H1 (cell line): ENCODE results near the gene TFF1. TPM values are rescaled to one million over a fixed set of nuclear protein-coding genes. Genes with fewer than 3 reads are reported as not detected.

Source experiments
- CTCF ChIA-PET: fragments of 300-600 bp; sonication (Branson Sonifier 250); formaldehyde crosslinking; loops from one replicate; lab custom pipeline; 2021; ENCODE audit not compliant: partially characterized antibody; lab: Charles Lee
- POLR2A ChIA-PET: fragments of 300-600 bp; sonication (Branson Sonifier 250); formaldehyde crosslinking; loops from one replicate; lab custom pipeline; 2021; ENCODE audit warnings: inconsistent platforms; ENCODE audit not compliant: partially characterized antibody; lab: Charles Lee
- DNase-seq, 2 experiments: peaks; one replicate each; pipeline versions ENCODE4 v3.0.0 to v3.0.0-alpha.2; 2010 to 2022; ENCODE audit warnings: low spot score in 2 of 2, low read depth in 1 of 2, mixed read lengths in 1 of 2
- FAIRE-seq: peaks from 2 replicates; lab custom pipeline; 2011; peaks lifted over from hg19 to GRCh38; lab: Jason Lieb, UNC
- H2AFZ ChIP-seq: 2 replicates; pipeline ENCODE4 v1.8.1; 2012; ENCODE audit warnings: low read length, inconsistent platforms
- H2AK5ac ChIP-seq: 2 replicates; pipeline ENCODE4 v1.6.1; 2013; ENCODE audit warnings: low read depth, low read length
- H2BK120ac ChIP-seq: replicated peaks from 2 replicates; pipeline ENCODE3; 2013; ENCODE audit warnings: low read depth, low read length, inconsistent platforms
- H2BK12ac ChIP-seq: 2 replicates; pipeline ENCODE4 v1.6.1; 2013; ENCODE audit warnings: low read depth, low read length
- H2BK15ac ChIP-seq: 2 replicates; pipeline ENCODE4 v1.6.1; 2013; ENCODE audit warnings: low read length
- H2BK20ac ChIP-seq: 2 replicates; pipeline ENCODE4 v1.6.1; 2013; ENCODE audit warnings: low read length
- H2BK5ac ChIP-seq: 2 replicates; pipeline ENCODE4 v1.6.1; 2013; ENCODE audit warnings: low read depth, low read length
- H3K14ac ChIP-seq: 2 replicates; pipeline ENCODE4 v1.6.1; 2013; ENCODE audit warnings: inconsistent platforms; ENCODE audit not compliant: insufficient read length
- H3K18ac ChIP-seq: 2 replicates; pipeline ENCODE4 v1.6.1; 2013; ENCODE audit warnings: low read length; ENCODE audit errors: extremely low read depth
- H3K23ac ChIP-seq: 2 replicates; pipeline ENCODE4 v1.6.1; 2013; ENCODE audit warnings: inconsistent platforms; ENCODE audit not compliant: insufficient read length
- H3K23me2 ChIP-seq: 2 replicates; pipeline ENCODE4 v1.6.1; 2013; ENCODE audit warnings: low read depth, low read length
- H3K27ac ChIP-seq: 2 replicates; pipeline ENCODE4 v1.6.1; 2011; ENCODE audit warnings: low read depth, low read length, inconsistent platforms
- H3K27me3 ChIP-seq, 4 experiments: replicated peaks in 1 of 4; 1 replicate in 1 of 4; 2 replicates in 3 of 4; pipeline versions ENCODE4 v1.6.1 to v1.8.1; 2011 to 2013; ENCODE audit warnings: low read length in 3 of 4, mild to moderate bottlenecking in 3 of 4, inconsistent platforms in 2 of 4, mixed read lengths in 2 of 4, moderate library complexity in 1 of 4; ENCODE audit not compliant: control insufficient read depth in 3 of 4, insufficient read depth in 3 of 4; ENCODE audit errors: extremely low read depth in 1 of 4
- H3K36me3 ChIP-seq, 4 experiments: 2 replicates each; pipeline versions ENCODE4 v1.6.1 to v1.8.1; 2011 to 2013; ENCODE audit warnings: mild to moderate bottlenecking in 4 of 4, low read length in 3 of 4, moderate library complexity in 2 of 4, control low read depth in 1 of 4, inconsistent platforms in 1 of 4; ENCODE audit not compliant: insufficient read depth in 4 of 4, control insufficient read depth in 2 of 4
- H3K4ac ChIP-seq: replicated peaks from 2 replicates; pipeline ENCODE3; 2013; ENCODE audit warnings: low read length, low read depth, mixed read lengths, inconsistent platforms; ENCODE audit not compliant: insufficient read length
- H3K4me1 ChIP-seq, 4 experiments: replicated peaks in 1 of 4; 1 replicate in 1 of 4; 2 replicates in 3 of 4; pipeline versions ENCODE4 v1.6.1 to v1.8.1; 2011 to 2013; ENCODE audit warnings: low read length in 3 of 4, inconsistent platforms in 2 of 4, mixed read lengths in 1 of 4; ENCODE audit not compliant: insufficient read depth in 4 of 4, control insufficient read depth in 3 of 4
- H3K4me2 ChIP-seq, 2 experiments: 2 replicates each; pipeline versions ENCODE4 v1.6.1 to v1.8.1; 2011 to 2013; ENCODE audit warnings: low read depth in 2 of 2, low read length in 2 of 2, control low read depth in 1 of 2, inconsistent platforms in 1 of 2, mild to moderate bottlenecking in 1 of 2; ENCODE audit not compliant: insufficient read depth in 1 of 2
- H3K4me3 ChIP-seq, 4 experiments: fragments of 200-600, 300-600 bp in 1 of 4; sonication (generic), shearing (Covaris generic), sonication (Bioruptor Twin) in 1 of 4; 2 replicates each; pipeline versions ENCODE4 v1.5.1 to v1.8.1; 2011 to 2016; ENCODE audit warnings: low read length in 4 of 4, low read depth in 3 of 4, control low read depth in 2 of 4, inconsistent platforms in 2 of 4, mild to moderate bottlenecking in 2 of 4, mixed read lengths in 1 of 4, moderate library complexity in 1 of 4; ENCODE audit not compliant: insufficient read depth in 2 of 4; ENCODE audit errors: extremely low read depth in 1 of 4
- H3K56ac ChIP-seq: replicated peaks from 2 replicates; pipeline ENCODE3; 2013; ENCODE audit warnings: low read depth, mild to moderate bottlenecking, mixed read lengths, low read length, inconsistent platforms; ENCODE audit not compliant: insufficient read length
- H3K79me1 ChIP-seq: 2 replicates; pipeline ENCODE4 v1.6.1; 2013; ENCODE audit warnings: low read depth, low read length, control low read depth
- H3K79me2 ChIP-seq, 2 experiments: 2 replicates each; pipeline versions ENCODE4 v1.6.1 to v1.8.1; 2012 to 2013; ENCODE audit warnings: low read length in 2 of 2, mild to moderate bottlenecking in 2 of 2, inconsistent platforms in 1 of 2; ENCODE audit not compliant: insufficient read depth in 2 of 2, control insufficient read depth in 1 of 2
- H3K9ac ChIP-seq, 4 experiments: replicated peaks in 1 of 4; 1 replicate in 1 of 4; 2 replicates in 3 of 4; pipeline versions ENCODE4 v1.6.1 to v1.8.1; 2011 to 2013; ENCODE audit warnings: low read depth in 3 of 4, low read length in 3 of 4, control low read depth in 2 of 4, mild to moderate bottlenecking in 2 of 4, moderate library complexity in 2 of 4, inconsistent platforms in 1 of 4; ENCODE audit errors: extremely low read depth in 1 of 4
- H3K9me3 ChIP-seq, 2 experiments: 2 replicates each; pipeline versions ENCODE4 v1.6.1 to v1.8.1; 2012 to 2013; ENCODE audit warnings: mild to moderate bottlenecking in 2 of 2, moderate library complexity in 2 of 2, control low read depth in 1 of 2, inconsistent platforms in 1 of 2, low read depth in 1 of 2, low read length in 1 of 2, mixed read lengths in 1 of 2; ENCODE audit not compliant: insufficient read depth in 2 of 2
- H4K20me1 ChIP-seq, 2 experiments: replicated peaks in 1 of 2; 2 replicates each; pipeline versions ENCODE3 to v1.8.1; 2011 to 2013; ENCODE audit warnings: inconsistent platforms in 2 of 2, low read length in 2 of 2, mild to moderate bottlenecking in 1 of 2; ENCODE audit not compliant: insufficient read depth in 2 of 2, control insufficient read depth in 1 of 2
- H4K5ac ChIP-seq: 2 replicates; pipeline ENCODE4 v1.6.1; 2013; ENCODE audit warnings: low read length, low read depth, mixed read lengths, inconsistent platforms; ENCODE audit not compliant: insufficient read length
- H4K8ac ChIP-seq: 2 replicates; pipeline ENCODE4 v1.8.0; 2013; ENCODE audit warnings: mild to moderate bottlenecking, moderate library complexity, low read length, inconsistent platforms; ENCODE audit not compliant: insufficient read depth; ENCODE audit errors: extremely low read depth
- H4K91ac ChIP-seq: replicated peaks from 2 replicates; pipeline ENCODE3; 2013; ENCODE audit warnings: low read length, mixed read lengths, inconsistent platforms; ENCODE audit not compliant: insufficient read length
- ASH2L ChIP-seq: fragments of 200-600, 300-600 bp; sonication (generic); IDR thresholded peaks from one replicate; pipeline ENCODE4 v1.7.1; 2017; ENCODE audit warnings: low read length
- CBX5 ChIP-seq: fragments of 300-800, 300-1000 bp; sonication (generic); IDR thresholded peaks from 2 replicates; pipeline ENCODE4 v1.7.1; 2016; ENCODE audit warnings: antibody characterized with exemption, low read length, low read depth
- CBX8 ChIP-seq: fragments of 300-800, 300-1000 bp; sonication (generic); IDR thresholded peaks from 2 replicates; pipeline ENCODE4 v1.7.1; 2016; ENCODE audit warnings: low read depth, low read length, borderline replicate concordance
- CHD1 ChIP-seq: IDR thresholded peaks from 2 replicates; pipeline ENCODE4 v1.6.1; 2012; ENCODE audit warnings: low read depth, low read length, improper control_type of control experiment
- GABPA ChIP-seq: IDR thresholded peaks from 2 replicates; pipeline ENCODE4 v1.6.1; 2011; ENCODE audit warnings: mild to moderate bottlenecking, low read length, moderate library complexity, borderline replicate concordance; ENCODE audit not compliant: insufficient read depth
- JUN ChIP-seq: IDR thresholded peaks from 2 replicates; pipeline ENCODE4 v1.6.1; 2011; ENCODE audit warnings: low read depth, mild to moderate bottlenecking, improper control_type of control experiment, low read length
- JUND ChIP-seq: IDR thresholded peaks from 2 replicates; pipeline ENCODE4 v1.6.1; 2011; ENCODE audit warnings: mild to moderate bottlenecking, improper control_type of control experiment, low read length
- RAD21 ChIP-seq, 2 experiments: IDR thresholded peaks in 1 of 2; conservative IDR thresholded peaks in 1 of 2; 2 replicates each; pipeline ENCODE4 v1.6.1; 2011; ENCODE audit warnings: low read depth in 2 of 2, low read length in 2 of 2, improper control_type of control experiment in 1 of 2, inconsistent platforms in 1 of 2, mild to moderate bottlenecking in 1 of 2, moderate library complexity in 1 of 2
- SIRT6 ChIP-seq: IDR thresholded peaks from one replicate; pipeline ENCODE4 v1.7.1; 2012; ENCODE audit warnings: low read length, inconsistent platforms
- SP4 ChIP-seq: IDR thresholded peaks from 2 replicates; pipeline ENCODE4 v1.6.1; 2012; ENCODE audit warnings: low read length, inconsistent platforms
- WGBS, 2 experiments: shearing (Covaris generic) in 1 of 2; methylation state at CpG; one replicate each; pipeline versions ENCODE4 v1.1.6 to v1.1.7; 2013 to 2015; ENCODE audit warnings: low lambda C conversion rate in 2 of 2, mixed read lengths in 2 of 2, inconsistent platforms in 1 of 2, low coverage in 1 of 2, missing lambda C conversion rate in 1 of 2; ENCODE audit not compliant: insufficient replicate concordance in 2 of 2, insufficient coverage in 1 of 2, insufficient read length in 1 of 2; ENCODE audit errors: extremely low coverage in 1 of 2, missing lambda C conversion rate in 1 of 2; 5-methylcytosine and 5-hydroxymethylcytosine counted together
- polyA plus RNA-seq, 7 experiments: library from polyadenylated mRNA; depleted of rRNA in 3 of 7; stranded (reverse) in 5 of 7; unstranded in 2 of 7; fragments of >200 nt in 5 of 7; fragments of 200-250 nt in 2 of 7; gene quantifications; 1 replicate in 5 of 7; 2 replicates in 1 of 7; 4 replicates in 1 of 7; pipeline versions ENCODE4 v1.2.1 to v1.2.3, GENCODE V29; 2011 to 2013; ENCODE audit warnings: missing spikeins in 2 of 7, mixed read lengths in 2 of 7
- total RNA-seq: library from RNA; stranded (reverse); fragmentation: NEBNext Ultra II Directional; extraction: Animal tissue kit (Norgen Biotek cat#: 25700); gene quantifications from 2 replicates; pipeline ENCODE4 v1.2.1, GENCODE V29; 2021
- TF ChIP-seq, protein P1 (sequence below), 3 experiments: IDR thresholded peaks; 1 replicate in 2 of 3; 2 replicates in 1 of 3; pipeline versions ENCODE4 v1.5.1 to v1.6.1; 2011; ENCODE audit warnings: low read length in 3 of 3, mild to moderate bottlenecking in 3 of 3, inconsistent platforms in 2 of 3, low read depth in 1 of 3, moderate library complexity in 1 of 3; ENCODE audit not compliant: insufficient read depth in 1 of 3; ENCODE audit errors: control extremely low read depth in 1 of 3

Gene TFF1
- total and polyA plus RNA-seq, 2 of the 8 experiments (the other 6 are each of a cell fraction or from before 2014, with no cell fraction given), result not detected

DNA sequence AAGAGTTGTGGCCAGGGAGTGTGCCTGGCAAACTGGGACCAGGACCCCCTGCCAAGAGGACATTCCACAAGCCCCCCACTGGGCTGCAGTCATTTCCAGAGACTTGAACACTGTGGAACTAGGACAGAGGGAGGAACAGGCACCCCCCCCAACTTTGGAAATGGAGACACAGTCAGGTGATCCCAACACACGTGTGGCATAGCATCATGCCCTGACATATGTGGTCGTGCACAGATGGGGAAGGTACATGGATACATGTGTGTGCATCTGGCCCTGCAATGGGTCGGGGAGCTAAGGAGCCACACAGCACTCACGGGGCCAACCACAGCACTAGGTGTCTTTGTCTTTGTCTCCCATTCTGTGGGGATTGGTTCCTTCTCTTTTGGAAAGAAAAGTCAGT is 44.5 kb downstream of the TFF1 start:
- Histone ChIP-seq H2BK5ac (no peak overlapping the region), H3K18ac (no peak overlapping the region), H3K4me3 (no peak overlapping the region), H4K8ac (no peak overlapping the region), H3K23me2 (no peaks in the 10 kb centered on the region), H4K5ac (no peak overlapping the region), H3K9me3 (peaks cover 0 to 4% of the 10 kb centered on the region in 2 experiments; a peak in 1 of 4 replicates), H3K27me3 (no peaks in the 10 kb centered on the region), H2BK120ac (no peak overlapping the region), H3K14ac (no peak overlapping the region), H2BK12ac (no peak overlapping the region), H2AK5ac (0 out of 2 replicates have a peak overlapping the region, but pooled peaks have one; percentile 56), H3K4me1 (peaks cover 4 to 12% (median 7%) of the 10 kb centered on the region in 4 experiments), H2BK20ac (no peak overlapping the region), H3K79me2 (no peaks in the 10 kb centered on the region), H4K91ac (no peak overlapping the region), H3K9ac (no peak overlapping the region), H4K20me1 (no peaks in the 10 kb centered on the region), H3K36me3 (no peaks in the 10 kb centered on the region), H3K79me1 (no peaks in the 10 kb centered on the region), H3K4me2 (no peak overlapping the region), H2BK15ac (no peak overlapping the region), H3K4ac (no peak overlapping the region), H3K23ac (no peak overlapping the region), H3K27ac (no peak overlapping the region), H3K56ac (no peak overlapping the region), H2AFZ (no peak overlapping the region)
- no peak for FAIRE-seq
- peak in 1 of 2 experiments; percentile 29 for DNase-seq
- CTCF ChIA-PET, result interaction anchor here (6.0 to 14.3 kb wide), 2 partner anchors 11 to 16 kb away, joined by 29 to 137 read pairs; no protein-coding TSS in a partner anchor
- POLR2A ChIA-PET, result no interaction called here
- WGBS, 2 experiments, result 93% methylated on average over 4 of the region's 4 CpGs; no CpG with 5 or more reads in 1 of the 2 experiments
- TF ChIP-seq JUN (no peak), CBX5 (no peak), CHD1 (no peak), SIRT6 (no peak), GABPA (no peak), JUND (no peak), ASH2L (no peak), RAD21 (IDR thresholded peaks at IDR 0.05 in 1 of 2, conservative IDR thresholded peaks at IDR 0.05 in 1 of 2; ENCODE audit: low read depth in 2 of 2, low read length in 2 of 2) (no peak), SP4 (no peak), CBX8 (no peak)
- TF ChIP-seq, protein P1, sequence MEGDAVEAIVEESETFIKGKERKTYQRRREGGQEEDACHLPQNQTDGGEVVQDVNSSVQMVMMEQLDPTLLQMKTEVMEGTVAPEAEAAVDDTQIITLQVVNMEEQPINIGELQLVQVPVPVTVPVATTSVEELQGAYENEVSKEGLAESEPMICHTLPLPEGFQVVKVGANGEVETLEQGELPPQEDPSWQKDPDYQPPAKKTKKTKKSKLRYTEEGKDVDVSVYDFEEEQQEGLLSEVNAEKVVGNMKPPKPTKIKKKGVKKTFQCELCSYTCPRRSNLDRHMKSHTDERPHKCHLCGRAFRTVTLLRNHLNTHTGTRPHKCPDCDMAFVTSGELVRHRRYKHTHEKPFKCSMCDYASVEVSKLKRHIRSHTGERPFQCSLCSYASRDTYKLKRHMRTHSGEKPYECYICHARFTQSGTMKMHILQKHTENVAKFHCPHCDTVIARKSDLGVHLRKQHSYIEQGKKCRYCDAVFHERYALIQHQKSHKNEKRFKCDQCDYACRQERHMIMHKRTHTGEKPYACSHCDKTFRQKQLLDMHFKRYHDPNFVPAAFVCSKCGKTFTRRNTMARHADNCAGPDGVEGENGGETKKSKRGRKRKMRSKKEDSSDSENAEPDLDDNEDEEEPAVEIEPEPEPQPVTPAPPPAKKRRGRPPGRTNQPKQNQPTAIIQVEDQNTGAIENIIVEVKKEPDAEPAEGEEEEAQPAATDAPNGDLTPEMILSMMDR (IDR thresholded peaks at IDR 0.05; ENCODE audit: control extremely low read depth in 1 of 3, insufficient read depth in 1 of 3, low read depth in 1 of 3, low read length in 3 of 3), result no peak
